K562 (cell line): Measurements from ENCODE around the gene TMEFF2. TPM values are rescaled to one million over a fixed set of nuclear protein-coding genes. Genes with fewer than 3 reads are reported as not detected.
"Not testable (repeated sequence)": the region's sequence is repeated elsewhere in the genome, so short reads cannot be mapped to it uniquely, and the experiment has no call there.

Experiments
- ATAC-seq: fragments of 200-7000 bp; cut with Tn5 transposase; 3 replicates; pipeline ENCODE4 v1.9.1; 2020; ENCODE audit warnings: moderate library complexity
- BruUV-seq: library from RNA; stranded (reverse); fragments of 400-500 nt; replicated peaks from 2 replicates; lab custom pipeline; 2021; lab: Mats Ljungman, UMichigan
- CTCF ChIA-PET: fragments of 300-600 bp; formaldehyde crosslinking; extraction: SDS; loops from one replicate; lab custom pipeline; 2021; ENCODE audit warnings: low intra/inter-chr PET ratio; lab: Yijun Ruan, JAX
- POLR2A ChIA-PET: fragments of 300-600, 350-650 bp; sonication (Branson Sonifier 250); formaldehyde crosslinking; extraction: SDS; loops from one replicate; lab custom pipeline; 2021; ENCODE audit warnings: antibody characterized with exemption, inconsistent platforms; lab: Yijun Ruan, JAX
- DNase-seq, 4 experiments: peaks; one replicate each; pipeline versions ENCODE4 v3.0.0 to v3.0.0-alpha.2; 2011 to 2018; ENCODE audit warnings: low spot score in 3 of 4, mixed read lengths in 3 of 4; ENCODE audit errors: extremely low read depth in 1 of 4
- FAIRE-seq: peaks from 2 replicates; lab custom pipeline; 2011; peaks lifted over from hg19 to GRCh38; lab: Jason Lieb, UNC
- H2AFZ ChIP-seq: 2 replicates; pipeline ENCODE4 v1.6.0; 2011; ENCODE audit warnings: low read depth, low read length, control low read depth, inconsistent platforms
- H3K27ac ChIP-seq: fragments of 200-600 bp; 3 replicates; pipeline ENCODE4 v1.8.0; 2011; ENCODE audit warnings: low read depth, mild to moderate bottlenecking, control low read depth, inconsistent platforms, low read length, moderate library complexity, mixed read lengths; ENCODE audit errors: extremely low read depth
- H3K27me3 ChIP-seq, 2 experiments: fragments of 300-600 bp in 1 of 2; 2 replicates in 1 of 2; 3 replicates in 1 of 2; pipeline versions ENCODE4 v1.6.0 to v1.8.0; 2011; ENCODE audit warnings: inconsistent platforms in 2 of 2, low read length in 2 of 2, mild to moderate bottlenecking in 1 of 2, mixed read lengths in 1 of 2, moderate library complexity in 1 of 2; ENCODE audit not compliant: control insufficient read depth in 2 of 2, insufficient read depth in 2 of 2
- H3K36me3 ChIP-seq: fragments of 300-600 bp; 3 replicates; pipeline ENCODE4 v1.8.0; 2011; ENCODE audit warnings: mild to moderate bottlenecking, low read length, inconsistent platforms; ENCODE audit not compliant: control insufficient read depth, insufficient read depth
- H3K4me1 ChIP-seq, 2 experiments: fragments of 200-600 bp in 1 of 2; replicated peaks in 1 of 2; 2 replicates in 1 of 2; 3 replicates in 1 of 2; pipeline versions ENCODE4 v1.5.1 to v1.8.0; 2011; ENCODE audit warnings: inconsistent platforms in 2 of 2, low read length in 2 of 2, mild to moderate bottlenecking in 1 of 2, mixed read lengths in 1 of 2, moderate library complexity in 1 of 2; ENCODE audit not compliant: control insufficient read depth in 2 of 2, insufficient read depth in 2 of 2
- H3K4me2 ChIP-seq: 2 replicates; pipeline ENCODE4 v1.6.1; 2011; ENCODE audit warnings: low read length, control low read depth, inconsistent platforms, mixed read lengths; ENCODE audit not compliant: insufficient read depth
- H3K4me3 ChIP-seq: fragments of 200-600 bp; sonication (generic), shearing (Covaris generic); 2 replicates; pipeline ENCODE4 v1.5.1; 2016; ENCODE audit warnings: control low read depth, inconsistent platforms
- H3K79me2 ChIP-seq: fragments of 200-600 bp; 3 replicates; pipeline ENCODE4 v1.8.0; 2011; ENCODE audit warnings: low read length, inconsistent platforms; ENCODE audit not compliant: control insufficient read depth, insufficient read depth
- H3K9ac ChIP-seq, 2 experiments: 2 replicates each; pipeline versions ENCODE4 v1.6.0 to v1.6.1; 2011; ENCODE audit warnings: low read depth in 2 of 2, low read length in 2 of 2, control low read depth in 1 of 2, inconsistent platforms in 1 of 2, mild to moderate bottlenecking in 1 of 2, mixed read lengths in 1 of 2; ENCODE audit not compliant: insufficient read depth in 1 of 2
- H3K9me1 ChIP-seq: one replicate; pipeline ENCODE4 v1.6.0; 2011; ENCODE audit warnings: inconsistent platforms, mild to moderate bottlenecking, low read length, moderate library complexity; ENCODE audit not compliant: control insufficient read depth, insufficient read depth
- H3K9me3 ChIP-seq: replicated peaks from 2 replicates; pipeline ENCODE4 v1.5.1; 2011; ENCODE audit warnings: low read depth, low read length, inconsistent platforms; ENCODE audit not compliant: control insufficient read depth, insufficient read depth
- H4K20me1 ChIP-seq: replicated peaks from 2 replicates; pipeline ENCODE4 v1.6.1; 2011; ENCODE audit warnings: low read length, inconsistent platforms, mixed read lengths; ENCODE audit not compliant: control insufficient read depth, insufficient read depth
- E2F1 ChIP-seq: sonication (generic); formaldehyde crosslinking; IDR thresholded peaks from 2 replicates; pipeline ENCODE4 v1.8.1; 2023; ENCODE audit warnings: mild to moderate bottlenecking, missing genetic modification reagents, moderate library complexity
- HMGN3 ChIP-seq: IDR thresholded peaks from 2 replicates; pipeline ENCODE4 v1.6.1; 2011; ENCODE audit warnings: borderline replicate concordance, low read depth, mild to moderate bottlenecking, mixed read lengths, low read length; ENCODE audit not compliant: insufficient read length; ENCODE audit errors: extremely low read depth
- WGBS: fragments of 100-300 bp; shearing (Covaris generic); methylation state at CpG from one replicate; pipeline ENCODE4 v1.1.6; 2016; ENCODE audit warnings: low coverage, mixed read lengths; ENCODE audit not compliant: insufficient coverage; ENCODE audit errors: missing lambda C conversion rate; 5-methylcytosine and 5-hydroxymethylcytosine counted together
- in situ Hi-C: fragments of 300-500 bp; cut with MboI; formaldehyde crosslinking; loops from 4 replicates; pipeline ENCODE4 v1.15.0; 2018; ENCODE audit warnings: inconsistent platforms, mixed read lengths
- intact Hi-C: fragments of 100-400 bp; cut with micrococcal nuclease; formaldehyde crosslinking; loops from 2 replicates; pipeline ENCODE4 v1.14.2; 2022
- polyA plus RNA-seq, 8 experiments: library from polyadenylated mRNA; depleted of rRNA in 4 of 8; stranded (reverse) in 5 of 8; unstranded in 3 of 8; fragments of >200 nt; fragmentation: Nextera tagmentation in 2 of 8; fragmentation: Illumina TruSeq in 1 of 8; extraction: Ambion mirVana in 2 of 8; extraction: Trizol in 1 of 8; gene quantifications; 2 replicates each; pipeline versions ENCODE4 v1.2.1 to v1.2.3, GENCODE V29; 2011 to 2014; ENCODE audit warnings: inconsistent platforms in 1 of 8, missing spikeins in 1 of 8
- total RNA-seq, 7 experiments: library from RNA; depleted of rRNA in 6 of 7; stranded (reverse); fragments of >200 nt in 6 of 7; fragmentation: Illumina TruSeq in 2 of 7; extraction: Trizol in 2 of 7; gene quantifications; 2 replicates each; pipeline versions ENCODE4 v1.2.1 to v1.2.3, GENCODE V29; 2011 to 2021; ENCODE audit warnings: low replicate concordance in 1 of 7
- TF ChIP-seq, protein P1 (sequence below): fragments of 450-650 bp; IDR thresholded peaks from 2 replicates; pipeline ENCODE4 v1.6.1; 2016; ENCODE audit warnings: mild to moderate bottlenecking, moderate library complexity

TMEFF2 gene
- total and polyA plus RNA-seq, 9 of the 15 experiments (the other 6 are each of a cell fraction or from before 2014, with no cell fraction given) = 1.4 TPM; not detected in 8

DNA sequence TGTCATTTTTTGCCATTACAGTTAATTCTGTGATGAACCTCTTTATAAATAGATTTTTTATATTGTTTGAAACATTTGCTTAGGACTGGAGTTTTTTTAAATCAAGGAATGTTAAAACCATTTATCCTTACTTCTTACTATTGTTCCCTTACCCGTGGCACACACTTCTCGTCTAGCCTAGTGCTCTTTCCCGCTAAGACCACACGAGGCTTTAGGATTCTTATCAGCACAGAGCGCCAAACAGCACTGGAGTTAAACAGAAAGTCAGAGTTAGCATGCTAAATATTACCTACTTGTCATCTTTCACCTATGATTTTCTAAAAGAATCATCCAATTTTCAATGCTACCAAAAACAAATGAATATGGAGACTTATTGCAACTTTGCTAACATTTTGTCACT lies 112.6 kb downstream of the TMEFF2 start (continued):
- TF ChIP-seq, protein P1, sequence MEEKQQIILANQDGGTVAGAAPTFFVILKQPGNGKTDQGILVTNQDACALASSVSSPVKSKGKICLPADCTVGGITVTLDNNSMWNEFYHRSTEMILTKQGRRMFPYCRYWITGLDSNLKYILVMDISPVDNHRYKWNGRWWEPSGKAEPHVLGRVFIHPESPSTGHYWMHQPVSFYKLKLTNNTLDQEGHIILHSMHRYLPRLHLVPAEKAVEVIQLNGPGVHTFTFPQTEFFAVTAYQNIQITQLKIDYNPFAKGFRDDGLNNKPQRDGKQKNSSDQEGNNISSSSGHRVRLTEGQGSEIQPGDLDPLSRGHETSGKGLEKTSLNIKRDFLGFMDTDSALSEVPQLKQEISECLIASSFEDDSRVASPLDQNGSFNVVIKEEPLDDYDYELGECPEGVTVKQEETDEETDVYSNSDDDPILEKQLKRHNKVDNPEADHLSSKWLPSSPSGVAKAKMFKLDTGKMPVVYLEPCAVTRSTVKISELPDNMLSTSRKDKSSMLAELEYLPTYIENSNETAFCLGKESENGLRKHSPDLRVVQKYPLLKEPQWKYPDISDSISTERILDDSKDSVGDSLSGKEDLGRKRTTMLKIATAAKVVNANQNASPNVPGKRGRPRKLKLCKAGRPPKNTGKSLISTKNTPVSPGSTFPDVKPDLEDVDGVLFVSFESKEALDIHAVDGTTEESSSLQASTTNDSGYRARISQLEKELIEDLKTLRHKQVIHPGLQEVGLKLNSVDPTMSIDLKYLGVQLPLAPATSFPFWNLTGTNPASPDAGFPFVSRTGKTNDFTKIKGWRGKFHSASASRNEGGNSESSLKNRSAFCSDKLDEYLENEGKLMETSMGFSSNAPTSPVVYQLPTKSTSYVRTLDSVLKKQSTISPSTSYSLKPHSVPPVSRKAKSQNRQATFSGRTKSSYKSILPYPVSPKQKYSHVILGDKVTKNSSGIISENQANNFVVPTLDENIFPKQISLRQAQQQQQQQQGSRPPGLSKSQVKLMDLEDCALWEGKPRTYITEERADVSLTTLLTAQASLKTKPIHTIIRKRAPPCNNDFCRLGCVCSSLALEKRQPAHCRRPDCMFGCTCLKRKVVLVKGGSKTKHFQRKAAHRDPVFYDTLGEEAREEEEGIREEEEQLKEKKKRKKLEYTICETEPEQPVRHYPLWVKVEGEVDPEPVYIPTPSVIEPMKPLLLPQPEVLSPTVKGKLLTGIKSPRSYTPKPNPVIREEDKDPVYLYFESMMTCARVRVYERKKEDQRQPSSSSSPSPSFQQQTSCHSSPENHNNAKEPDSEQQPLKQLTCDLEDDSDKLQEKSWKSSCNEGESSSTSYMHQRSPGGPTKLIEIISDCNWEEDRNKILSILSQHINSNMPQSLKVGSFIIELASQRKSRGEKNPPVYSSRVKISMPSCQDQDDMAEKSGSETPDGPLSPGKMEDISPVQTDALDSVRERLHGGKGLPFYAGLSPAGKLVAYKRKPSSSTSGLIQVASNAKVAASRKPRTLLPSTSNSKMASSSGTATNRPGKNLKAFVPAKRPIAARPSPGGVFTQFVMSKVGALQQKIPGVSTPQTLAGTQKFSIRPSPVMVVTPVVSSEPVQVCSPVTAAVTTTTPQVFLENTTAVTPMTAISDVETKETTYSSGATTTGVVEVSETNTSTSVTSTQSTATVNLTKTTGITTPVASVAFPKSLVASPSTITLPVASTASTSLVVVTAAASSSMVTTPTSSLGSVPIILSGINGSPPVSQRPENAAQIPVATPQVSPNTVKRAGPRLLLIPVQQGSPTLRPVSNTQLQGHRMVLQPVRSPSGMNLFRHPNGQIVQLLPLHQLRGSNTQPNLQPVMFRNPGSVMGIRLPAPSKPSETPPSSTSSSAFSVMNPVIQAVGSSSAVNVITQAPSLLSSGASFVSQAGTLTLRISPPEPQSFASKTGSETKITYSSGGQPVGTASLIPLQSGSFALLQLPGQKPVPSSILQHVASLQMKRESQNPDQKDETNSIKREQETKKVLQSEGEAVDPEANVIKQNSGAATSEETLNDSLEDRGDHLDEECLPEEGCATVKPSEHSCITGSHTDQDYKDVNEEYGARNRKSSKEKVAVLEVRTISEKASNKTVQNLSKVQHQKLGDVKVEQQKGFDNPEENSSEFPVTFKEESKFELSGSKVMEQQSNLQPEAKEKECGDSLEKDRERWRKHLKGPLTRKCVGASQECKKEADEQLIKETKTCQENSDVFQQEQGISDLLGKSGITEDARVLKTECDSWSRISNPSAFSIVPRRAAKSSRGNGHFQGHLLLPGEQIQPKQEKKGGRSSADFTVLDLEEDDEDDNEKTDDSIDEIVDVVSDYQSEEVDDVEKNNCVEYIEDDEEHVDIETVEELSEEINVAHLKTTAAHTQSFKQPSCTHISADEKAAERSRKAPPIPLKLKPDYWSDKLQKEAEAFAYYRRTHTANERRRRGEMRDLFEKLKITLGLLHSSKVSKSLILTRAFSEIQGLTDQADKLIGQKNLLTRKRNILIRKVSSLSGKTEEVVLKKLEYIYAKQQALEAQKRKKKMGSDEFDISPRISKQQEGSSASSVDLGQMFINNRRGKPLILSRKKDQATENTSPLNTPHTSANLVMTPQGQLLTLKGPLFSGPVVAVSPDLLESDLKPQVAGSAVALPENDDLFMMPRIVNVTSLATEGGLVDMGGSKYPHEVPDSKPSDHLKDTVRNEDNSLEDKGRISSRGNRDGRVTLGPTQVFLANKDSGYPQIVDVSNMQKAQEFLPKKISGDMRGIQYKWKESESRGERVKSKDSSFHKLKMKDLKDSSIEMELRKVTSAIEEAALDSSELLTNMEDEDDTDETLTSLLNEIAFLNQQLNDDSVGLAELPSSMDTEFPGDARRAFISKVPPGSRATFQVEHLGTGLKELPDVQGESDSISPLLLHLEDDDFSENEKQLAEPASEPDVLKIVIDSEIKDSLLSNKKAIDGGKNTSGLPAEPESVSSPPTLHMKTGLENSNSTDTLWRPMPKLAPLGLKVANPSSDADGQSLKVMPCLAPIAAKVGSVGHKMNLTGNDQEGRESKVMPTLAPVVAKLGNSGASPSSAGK = peak; percentile 58
- TF ChIP-seq HMGN3 (no peak), E2F1 (no peak)
- TF ChIP-seq, all 486 proteins: peak for 4

- FAIRE-seq = not testable (repeated sequence)
These were observed 114.6 kb downstream of the TMEFF2 start for GRCh38 chr2:192080096-192080495.

More at GRCh38 chr2:192080096-192080495, 114.6 kb downstream of the TMEFF2 start:
- ATAC-seq, H3K36me3 ChIP-seq, BruUV-seq, H3K9me3 ChIP-seq, POLR2A ChIA-PET, H3K27me3 ChIP-seq, H3K79me2 ChIP-seq, in situ Hi-C loops, H3K4me1 ChIP-seq, H2AFZ ChIP-seq, DNase-seq, H3K4me3 ChIP-seq, CTCF ChIA-PET, H3K9me1 ChIP-seq, H3K9ac ChIP-seq, H3K27ac ChIP-seq, H4K20me1 ChIP-seq, intact Hi-C loops, H3K4me2 ChIP-seq: not testable (repeated sequence)
- 14% methylated on average over 2 of the region's 3 CpGs for WGBS
